Astrocyte (in vitro differentiated cells and primary cell): ENCODE data around the gene BDNF. TPM values are rescaled to one million over a fixed set of nuclear protein-coding genes. Genes with fewer than 3 reads are reported as not detected.

Source experiments
- DNase-seq: peaks from one replicate; pipeline ENCODE4 v3.0.0-alpha.2; 2010; ENCODE audit warnings: low read depth
- FAIRE-seq: peaks from 2 replicates; lab custom pipeline; 2011; peaks lifted over from hg19 to GRCh38; lab: Jason Lieb, UNC
- H2AFZ ChIP-seq: 2 replicates; pipeline ENCODE4 v1.6.0; 2012; ENCODE audit warnings: low read depth, low read length, inconsistent platforms
- H3K27ac ChIP-seq: 2 replicates; pipeline ENCODE4 v1.5.1; 2011; ENCODE audit warnings: low read depth, low read length, inconsistent platforms
- H3K27me3 ChIP-seq: 2 replicates; pipeline ENCODE4 v1.6.0; 2011; ENCODE audit warnings: low read length, inconsistent platforms; ENCODE audit not compliant: insufficient read depth
- H3K36me3 ChIP-seq: 2 replicates; pipeline ENCODE4 v1.5.1; 2011; ENCODE audit warnings: low read length, inconsistent platforms; ENCODE audit not compliant: insufficient read depth
- H3K4me1 ChIP-seq: 2 replicates; pipeline ENCODE4 v1.5.1; 2011; ENCODE audit warnings: low read length, inconsistent platforms; ENCODE audit not compliant: insufficient read depth
- H3K4me2 ChIP-seq: 2 replicates; pipeline ENCODE4 v1.6.0; 2012; ENCODE audit warnings: low read length, inconsistent platforms
- H3K4me3 ChIP-seq: 2 replicates; pipeline ENCODE4 v1.5.1; 2011; ENCODE audit warnings: low read depth, mild to moderate bottlenecking, low read length, inconsistent platforms; ENCODE audit not compliant: insufficient read depth
- H3K79me2 ChIP-seq: 2 replicates; pipeline ENCODE4 v1.6.0; 2012; ENCODE audit warnings: mild to moderate bottlenecking, low read length, inconsistent platforms; ENCODE audit not compliant: insufficient read depth
- H3K9ac ChIP-seq: 2 replicates; pipeline ENCODE4 v1.6.0; 2012; ENCODE audit warnings: mild to moderate bottlenecking, low read length, inconsistent platforms
- H3K9me3 ChIP-seq: 2 replicates; pipeline ENCODE4 v1.5.1; 2012; ENCODE audit warnings: low read depth, mild to moderate bottlenecking, low read length, inconsistent platforms; ENCODE audit not compliant: insufficient read depth
- H4K20me1 ChIP-seq: 2 replicates; pipeline ENCODE4 v1.6.0; 2012; ENCODE audit warnings: low read length, inconsistent platforms; ENCODE audit not compliant: insufficient read depth
- H3K27ac Mint-ChIP-seq: one replicate; pipeline ENCODE4 v1.8.0; 2021; ENCODE audit warnings: mild to moderate bottlenecking, mixed read lengths; ENCODE audit not compliant: unreplicated experiment
- H3K27me3 Mint-ChIP-seq: one replicate; pipeline ENCODE4 v1.8.0; 2021; ENCODE audit warnings: low read depth, mixed read lengths; ENCODE audit not compliant: unreplicated experiment
- H3K36me3 Mint-ChIP-seq: one replicate; pipeline ENCODE4 v1.8.0; 2021; ENCODE audit warnings: low read depth, mixed read lengths; ENCODE audit not compliant: unreplicated experiment
- H3K4me1 Mint-ChIP-seq: one replicate; pipeline ENCODE4 v1.8.0; 2021; ENCODE audit warnings: low read depth, mixed read lengths; ENCODE audit not compliant: unreplicated experiment
- H3K4me3 Mint-ChIP-seq: one replicate; pipeline ENCODE4 v1.8.0; 2021; ENCODE audit warnings: mild to moderate bottlenecking, moderate library complexity, mixed read lengths; ENCODE audit not compliant: unreplicated experiment
- H3K9me3 Mint-ChIP-seq: one replicate; pipeline ENCODE4 v1.8.0; 2021; ENCODE audit warnings: mild to moderate bottlenecking, mixed read lengths; ENCODE audit not compliant: unreplicated experiment
- EZH2 ChIP-seq: IDR thresholded peaks from 2 replicates; pipeline ENCODE4 v1.6.1; 2012; ENCODE audit warnings: mild to moderate bottlenecking, low read length, inconsistent platforms; ENCODE audit not compliant: insufficient read depth
- total RNA-seq: library from RNA; stranded (reverse); gene quantifications from 2 replicates; pipeline ENCODE4 v1.2.1, GENCODE V29; 2021
- TF ChIP-seq, protein P1 (sequence below): IDR thresholded peaks from 2 replicates; pipeline ENCODE4 v1.5.1; 2011; ENCODE audit warnings: low read depth, mild to moderate bottlenecking, inconsistent platforms, low read length, moderate library complexity; ENCODE audit not compliant: insufficient read depth

Gene BDNF
- total RNA-seq, 1 donor from 2014 or later, result 27.2 TPM

GRCh38 chr11:27614092-27614491 lies 86.2 kb downstream of the BDNF start:
- no peak overlapping the region for H3K4me3 ChIP-seq
- TF ChIP-seq, protein P1, sequence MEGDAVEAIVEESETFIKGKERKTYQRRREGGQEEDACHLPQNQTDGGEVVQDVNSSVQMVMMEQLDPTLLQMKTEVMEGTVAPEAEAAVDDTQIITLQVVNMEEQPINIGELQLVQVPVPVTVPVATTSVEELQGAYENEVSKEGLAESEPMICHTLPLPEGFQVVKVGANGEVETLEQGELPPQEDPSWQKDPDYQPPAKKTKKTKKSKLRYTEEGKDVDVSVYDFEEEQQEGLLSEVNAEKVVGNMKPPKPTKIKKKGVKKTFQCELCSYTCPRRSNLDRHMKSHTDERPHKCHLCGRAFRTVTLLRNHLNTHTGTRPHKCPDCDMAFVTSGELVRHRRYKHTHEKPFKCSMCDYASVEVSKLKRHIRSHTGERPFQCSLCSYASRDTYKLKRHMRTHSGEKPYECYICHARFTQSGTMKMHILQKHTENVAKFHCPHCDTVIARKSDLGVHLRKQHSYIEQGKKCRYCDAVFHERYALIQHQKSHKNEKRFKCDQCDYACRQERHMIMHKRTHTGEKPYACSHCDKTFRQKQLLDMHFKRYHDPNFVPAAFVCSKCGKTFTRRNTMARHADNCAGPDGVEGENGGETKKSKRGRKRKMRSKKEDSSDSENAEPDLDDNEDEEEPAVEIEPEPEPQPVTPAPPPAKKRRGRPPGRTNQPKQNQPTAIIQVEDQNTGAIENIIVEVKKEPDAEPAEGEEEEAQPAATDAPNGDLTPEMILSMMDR, result no peak
- TF ChIP-seq EZH2, result no peak
- H3K9ac ChIP-seq, result no peak overlapping the region

DNA sequence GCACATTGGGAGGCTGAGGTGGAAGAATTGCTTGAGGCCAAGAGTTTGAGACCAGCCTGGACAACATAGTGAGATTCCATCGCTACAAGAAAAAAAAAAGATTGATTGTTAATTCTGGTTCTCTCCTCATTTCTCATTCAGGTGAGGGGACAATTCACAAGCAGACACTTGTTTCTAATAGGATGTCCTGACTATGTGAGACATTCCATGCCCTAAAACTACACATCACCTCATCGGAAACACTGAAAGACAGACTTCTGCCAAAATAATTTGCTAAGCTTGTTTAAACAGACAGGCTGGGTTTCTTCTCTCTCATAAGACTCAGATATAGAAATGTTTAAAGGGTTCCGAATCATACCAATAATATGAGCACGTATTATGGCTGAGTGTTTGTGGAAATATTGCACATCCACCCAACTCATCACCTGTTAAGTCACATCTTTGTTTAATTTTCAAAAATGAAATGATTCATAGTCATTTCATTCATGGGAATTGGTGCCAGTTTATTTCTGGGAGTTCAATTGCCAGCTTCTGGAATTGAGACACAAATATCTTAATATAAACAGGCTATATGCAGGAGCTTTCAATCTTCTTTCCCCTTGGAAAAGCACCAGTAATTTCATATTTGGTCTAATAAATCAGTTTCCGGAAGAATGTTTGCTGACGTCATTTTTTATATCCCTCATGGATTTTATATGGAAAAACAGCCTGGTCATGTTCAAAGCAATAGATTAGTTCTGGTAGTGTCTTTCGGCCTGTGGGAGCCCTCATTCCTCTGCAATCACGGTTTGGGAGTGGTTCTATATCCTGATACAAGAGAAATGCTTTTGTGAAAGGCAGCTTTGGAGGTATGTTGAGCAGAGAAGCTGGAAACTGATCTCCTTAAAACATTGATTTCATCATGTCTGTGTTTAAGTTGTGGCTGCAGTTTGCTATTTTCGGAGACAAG lies 87.0 kb downstream of the BDNF start:
- no peaks in the 10 kb centered on the region for H3K9me3 ChIP-seq
- no peak overlapping the region for H2AFZ ChIP-seq
- Mint-ChIP-seq H3K4me3 (no peak overlapping the region), H3K4me1 (no peaks in the 10 kb centered on the region), H3K36me3 (no peaks in the 10 kb centered on the region), H3K27me3 (no peaks in the 10 kb centered on the region), H3K27ac (no peak overlapping the region), H3K9me3 (peaks cover 1% of the 10 kb centered on the region)
- no peak overlapping the region for H3K27ac ChIP-seq
- H3K27me3 ChIP-seq, result no peaks in the 10 kb centered on the region
- FAIRE-seq (no peak), DNase-seq (no peak)
- TF ChIP-seq EZH2, result no peak
- TF ChIP-seq, protein P1, result no peak
- no peak overlapping the region for H3K4me3 ChIP-seq
- no peaks in the 10 kb centered on the region for H3K4me1 ChIP-seq
- no peaks in the 10 kb centered on the region for H3K79me2 ChIP-seq
- no peaks in the 10 kb centered on the region for H3K36me3 ChIP-seq
- H3K4me2 ChIP-seq, result no peak overlapping the region
- no peaks in the 10 kb centered on the region for H4K20me1 ChIP-seq
- H3K9ac ChIP-seq, result no peak overlapping the region

More at GRCh38 chr11:27614092-27614491, 86.2 kb downstream of the BDNF start:
- Mint-ChIP-seq H3K27me3 (no peaks in the 10 kb centered on the region), H3K36me3 (no peaks in the 10 kb centered on the region), H3K27ac (no peak overlapping the region), H3K4me1 (peaks cover 5% of the 10 kb centered on the region), H3K4me3 (no peak overlapping the region), H3K9me3 (peaks cover 1% of the 10 kb centered on the region)
- FAIRE-seq, result no peak
- DNase-seq, result no peak
- no peaks in the 10 kb centered on the region for H3K36me3 ChIP-seq
- no peaks in the 10 kb centered on the region for H3K4me1 ChIP-seq
- H3K79me2 ChIP-seq, result no peaks in the 10 kb centered on the region
- H2AFZ ChIP-seq, result no peak overlapping the region
- H4K20me1 ChIP-seq, result no peaks in the 10 kb centered on the region
- no peak overlapping the region for H3K4me2 ChIP-seq
- no peaks in the 10 kb centered on the region for H3K9me3 ChIP-seq
- H3K27ac ChIP-seq, result no peak overlapping the region
- H3K27me3 ChIP-seq, result no peaks in the 10 kb centered on the region

DNA sequence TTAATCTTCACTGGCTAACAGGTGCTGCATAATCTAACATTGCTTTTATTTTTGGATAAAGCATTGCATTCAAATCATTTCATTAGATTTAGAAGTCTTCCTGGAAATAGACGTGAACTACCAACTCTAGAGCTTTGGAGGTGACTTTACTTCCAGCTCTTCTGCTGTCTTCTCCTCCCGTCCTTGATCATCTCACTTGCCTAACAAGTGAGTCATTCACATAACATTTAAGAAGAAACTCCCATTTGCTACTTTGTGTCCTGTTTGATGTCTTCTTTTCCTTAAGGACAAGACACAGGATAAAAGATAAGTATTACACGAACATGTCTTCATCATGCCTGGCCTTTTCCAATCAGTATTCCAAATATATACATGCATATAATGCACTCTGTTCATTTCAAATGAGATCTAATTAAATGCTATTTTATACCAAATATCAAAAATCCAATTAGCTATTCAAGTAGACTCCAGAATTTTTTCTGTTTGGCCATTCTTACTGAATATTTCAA lies 88.3 kb downstream of the BDNF start:
- no peaks in the 10 kb centered on the region for H3K4me1 Mint-ChIP-seq
- no peaks in the 10 kb centered on the region for H3K9me3 ChIP-seq
- no peaks in the 10 kb centered on the region for H3K27me3 Mint-ChIP-seq
- H3K4me1 ChIP-seq, result no peaks in the 10 kb centered on the region
- FAIRE-seq (no peak), DNase-seq (no peak)
- H3K27ac Mint-ChIP-seq, result no peak overlapping the region
- no peaks in the 10 kb centered on the region for H3K27me3 ChIP-seq
- H3K4me2 ChIP-seq, result no peak overlapping the region
- H3K9ac ChIP-seq, result no peak overlapping the region
- H2AFZ ChIP-seq, result no peak overlapping the region
- no peak overlapping the region for H3K27ac ChIP-seq
- H3K4me3 Mint-ChIP-seq, result no peak overlapping the region
- TF ChIP-seq, protein P1, result no peak
- no peak for TF ChIP-seq EZH2
- H3K36me3 ChIP-seq, result no peaks in the 10 kb centered on the region
- peaks cover 1% of the 10 kb centered on the region for H3K9me3 Mint-ChIP-seq
- H3K4me3 ChIP-seq, result no peak overlapping the region
- no peaks in the 10 kb centered on the region for H3K79me2 ChIP-seq
- no peaks in the 10 kb centered on the region for H3K36me3 Mint-ChIP-seq
- no peaks in the 10 kb centered on the region for H4K20me1 ChIP-seq
